ENCODE data around the gene CRYBG2.

CRYBG2 gene

DNA sequence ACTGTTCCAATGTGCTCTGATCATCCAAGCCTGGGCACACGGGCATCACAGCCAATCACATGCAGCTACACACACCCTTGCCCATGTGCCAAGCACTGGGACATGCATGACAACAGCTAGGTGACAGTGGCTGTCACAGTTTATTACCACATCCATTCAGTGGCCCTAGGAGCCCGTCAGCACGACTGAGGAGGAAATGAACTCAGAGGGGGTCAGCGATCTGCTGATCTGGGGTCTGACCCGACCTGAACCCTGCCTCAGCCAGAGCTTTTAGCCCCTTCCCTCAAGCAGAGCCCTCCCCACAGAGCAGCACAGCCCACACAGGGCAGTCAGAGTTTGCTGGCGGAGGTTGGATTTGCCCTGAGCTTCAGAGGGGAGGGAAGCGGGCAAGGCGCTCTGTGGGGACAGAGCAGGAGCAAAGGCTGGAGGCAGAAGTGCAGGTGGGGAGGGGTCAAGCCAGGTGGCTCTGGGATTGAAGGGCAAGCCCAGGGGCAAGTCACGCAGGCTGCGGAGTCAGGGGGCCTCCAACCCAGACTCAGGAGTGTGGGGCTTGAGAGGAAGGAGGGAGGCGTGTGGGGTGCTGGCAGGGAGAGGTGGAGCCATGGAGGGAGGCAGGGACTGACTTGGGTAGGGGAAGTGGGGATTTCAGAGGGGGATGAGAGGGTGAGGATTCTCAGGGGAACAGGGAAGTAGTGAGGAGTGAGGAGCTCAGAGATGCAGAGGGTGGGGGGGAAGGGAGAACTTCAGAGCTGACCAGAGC is 63.6 kb downstream of the CRYBG2 start:
- DNase-seq, result no peak

DNA sequence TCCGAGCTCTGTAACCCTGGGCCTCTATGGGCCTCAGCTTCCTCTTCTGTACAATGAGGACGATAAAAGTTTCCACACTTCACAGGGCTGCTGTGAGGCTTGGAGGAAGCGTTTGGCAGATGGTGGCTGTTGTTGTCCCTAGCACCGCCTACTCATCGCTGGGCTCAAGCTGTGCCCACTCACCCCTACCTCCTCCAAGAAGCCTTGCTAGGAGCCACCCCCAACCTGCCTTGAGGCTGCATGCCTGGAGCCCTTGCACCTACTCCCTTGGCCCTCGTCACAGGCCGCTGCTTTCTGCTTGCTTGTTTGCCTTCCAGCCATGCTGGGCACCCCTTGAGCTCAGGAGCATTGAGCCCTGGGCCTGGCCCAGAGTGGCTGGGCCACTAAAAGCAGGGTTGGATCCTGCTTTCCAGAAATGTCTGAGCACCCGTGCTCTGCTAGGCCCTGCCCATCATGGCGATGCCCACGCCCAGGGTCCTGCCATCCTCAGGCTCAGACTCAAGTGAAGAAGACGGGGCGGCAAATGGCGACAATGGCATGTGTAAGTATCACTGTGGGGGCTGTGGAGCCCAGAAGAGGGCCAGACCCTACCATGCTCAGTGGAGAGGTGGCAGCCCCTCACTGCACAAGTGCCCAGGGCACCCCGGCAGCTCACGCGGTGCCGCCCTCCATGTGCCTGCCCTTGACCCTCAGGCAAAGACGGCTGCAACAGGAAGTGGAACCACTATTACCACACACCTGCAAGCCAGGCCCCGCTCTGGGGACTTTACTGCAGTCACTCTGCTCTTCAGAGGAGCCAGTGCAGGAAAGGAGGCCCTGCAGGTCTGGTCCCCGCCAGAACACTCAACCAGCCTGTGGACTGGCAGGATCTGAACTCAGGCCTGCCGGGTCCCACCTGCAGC is 64.5 kb downstream of the CRYBG2 start:
- DNase-seq, result peak; percentile 78

DNA sequence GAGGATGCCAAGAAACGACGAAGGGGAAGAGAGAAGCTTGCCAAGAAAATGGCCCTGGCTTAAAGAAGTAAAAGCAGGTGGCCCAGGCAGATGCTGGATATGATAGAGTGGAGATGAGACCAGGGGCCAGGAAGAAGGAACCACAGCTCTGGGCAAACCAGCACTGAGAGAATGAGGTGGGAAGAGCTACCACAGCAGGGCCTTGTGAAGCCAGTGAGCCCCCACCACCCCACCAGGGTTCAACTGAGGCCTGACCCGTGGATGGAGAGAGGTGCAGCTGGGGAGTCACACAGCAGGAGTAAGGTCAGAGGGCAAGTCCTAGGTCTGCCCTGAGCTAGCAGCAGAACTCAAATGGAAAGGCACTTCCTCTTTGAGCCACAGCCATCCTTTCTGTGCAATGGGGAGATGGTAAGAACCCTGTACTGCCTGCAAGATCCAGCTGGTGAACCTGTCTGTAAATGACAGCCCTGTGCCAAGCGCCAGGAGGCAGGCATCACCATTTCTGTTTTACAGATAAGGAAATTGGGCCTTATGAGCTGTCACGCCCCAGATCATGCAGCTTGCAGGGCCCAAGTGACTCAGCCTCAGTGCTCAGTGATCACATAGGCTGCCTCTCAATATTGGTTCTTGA is 65.5 kb downstream of the CRYBG2 start:
- DNase-seq, result no peak

DNA sequence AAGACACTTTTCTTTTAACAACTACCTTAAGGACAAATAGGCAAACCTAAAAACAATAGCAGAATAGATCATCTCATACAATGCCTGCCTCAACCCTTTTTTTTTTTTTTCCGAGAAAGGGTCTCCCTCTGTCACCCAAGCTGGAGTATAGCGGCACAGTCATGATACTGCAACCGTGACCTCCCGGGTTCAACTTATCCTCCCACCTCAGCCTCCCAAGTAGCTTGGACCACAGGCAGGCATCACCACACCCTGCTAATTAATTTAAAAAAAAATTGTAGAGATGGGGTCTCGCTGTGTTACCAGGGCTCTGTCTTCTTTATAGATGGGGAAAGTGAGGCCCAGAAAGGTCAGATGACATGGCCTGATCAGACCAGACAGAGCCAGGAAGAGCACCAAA is 66.1 kb downstream of the CRYBG2 start:
- no peak for DNase-seq

DNA sequence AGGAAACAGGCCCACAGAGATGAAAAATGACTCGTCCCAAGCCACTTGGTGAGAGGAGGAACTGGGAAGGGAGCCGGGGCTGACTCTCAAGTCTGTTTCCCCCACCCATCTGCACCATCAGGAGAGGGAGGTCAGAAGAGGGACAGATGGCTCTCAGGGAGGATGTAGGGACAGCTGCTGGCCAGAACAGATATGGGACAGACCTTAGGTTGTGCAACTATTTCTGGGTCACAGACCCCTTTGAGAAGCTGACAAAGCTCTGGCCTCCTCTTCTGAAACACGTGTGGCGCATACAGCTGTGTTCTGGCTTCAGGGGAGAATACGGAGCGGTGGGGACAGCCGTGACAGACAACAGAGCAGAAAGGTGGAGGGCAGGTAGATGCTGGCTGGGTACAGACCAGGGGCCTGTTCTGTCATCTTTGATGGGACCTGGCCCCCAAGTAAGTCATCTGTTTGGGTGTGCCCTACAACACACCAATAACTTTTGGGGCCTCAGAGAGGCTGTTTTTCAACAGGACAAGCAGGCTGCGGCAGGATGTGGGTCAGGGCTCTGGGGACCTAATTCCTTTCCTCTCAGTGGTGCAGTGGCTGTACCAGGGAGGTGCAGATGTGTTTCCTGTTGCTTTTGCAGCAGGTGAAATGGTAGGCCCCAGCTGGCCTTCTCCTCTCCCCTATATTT is 66.8 kb downstream of the CRYBG2 start:
- DNase-seq, result peak; percentile 65

DNA sequence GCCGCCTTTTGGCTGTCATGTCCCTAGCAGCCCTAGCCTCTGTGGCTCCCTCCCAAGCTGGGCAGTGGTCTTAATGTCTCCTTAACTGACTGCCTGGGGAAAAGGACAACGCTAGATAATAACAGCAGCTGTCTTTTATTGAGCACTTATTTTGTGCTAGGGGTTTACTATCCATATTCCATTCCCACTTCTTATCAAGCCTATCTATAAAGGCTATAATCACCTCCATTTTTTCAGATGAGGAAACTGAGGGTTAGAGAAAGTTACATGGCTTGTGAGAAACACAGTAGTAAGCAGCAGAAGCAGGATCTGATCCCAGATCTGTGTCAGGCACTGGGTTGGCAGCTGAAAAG is 67.9 kb downstream of the CRYBG2 start:
- no peak for DNase-seq

DNA sequence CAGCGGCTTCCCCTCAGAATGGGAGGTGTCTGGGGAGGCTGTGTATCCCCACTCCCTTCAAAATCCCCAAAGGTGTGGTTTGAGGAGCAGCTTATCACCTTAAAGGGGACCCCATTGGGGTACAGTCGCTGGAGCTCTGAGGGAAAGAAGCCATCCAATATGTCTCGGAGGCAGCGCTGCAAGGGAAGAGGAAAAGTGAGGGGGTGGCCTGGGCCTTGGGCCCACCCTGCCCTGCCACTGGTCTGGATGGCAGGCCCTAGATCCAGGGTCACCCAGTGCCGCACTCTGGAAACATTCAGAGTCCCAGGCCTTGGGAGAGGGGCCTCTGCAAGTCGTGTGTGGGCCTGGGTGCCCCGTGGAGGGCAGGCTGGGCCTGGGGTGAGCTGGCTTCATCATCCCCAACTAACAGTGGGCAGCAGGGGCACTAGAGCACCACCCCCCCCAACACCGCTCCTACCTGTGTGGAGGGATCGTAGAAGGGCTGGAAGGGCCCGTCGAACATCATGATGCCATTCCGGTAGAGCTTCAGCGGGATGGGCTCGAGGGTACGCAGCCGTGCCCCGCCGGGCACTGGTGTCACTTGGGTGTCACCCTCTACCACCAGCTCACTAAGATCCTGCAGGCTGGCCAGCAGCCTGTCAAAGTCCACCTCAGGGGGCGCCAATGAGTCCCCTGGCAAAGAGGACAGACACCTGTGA is 68.4 kb downstream of the CRYBG2 start:
- no peak for DNase-seq

DNA sequence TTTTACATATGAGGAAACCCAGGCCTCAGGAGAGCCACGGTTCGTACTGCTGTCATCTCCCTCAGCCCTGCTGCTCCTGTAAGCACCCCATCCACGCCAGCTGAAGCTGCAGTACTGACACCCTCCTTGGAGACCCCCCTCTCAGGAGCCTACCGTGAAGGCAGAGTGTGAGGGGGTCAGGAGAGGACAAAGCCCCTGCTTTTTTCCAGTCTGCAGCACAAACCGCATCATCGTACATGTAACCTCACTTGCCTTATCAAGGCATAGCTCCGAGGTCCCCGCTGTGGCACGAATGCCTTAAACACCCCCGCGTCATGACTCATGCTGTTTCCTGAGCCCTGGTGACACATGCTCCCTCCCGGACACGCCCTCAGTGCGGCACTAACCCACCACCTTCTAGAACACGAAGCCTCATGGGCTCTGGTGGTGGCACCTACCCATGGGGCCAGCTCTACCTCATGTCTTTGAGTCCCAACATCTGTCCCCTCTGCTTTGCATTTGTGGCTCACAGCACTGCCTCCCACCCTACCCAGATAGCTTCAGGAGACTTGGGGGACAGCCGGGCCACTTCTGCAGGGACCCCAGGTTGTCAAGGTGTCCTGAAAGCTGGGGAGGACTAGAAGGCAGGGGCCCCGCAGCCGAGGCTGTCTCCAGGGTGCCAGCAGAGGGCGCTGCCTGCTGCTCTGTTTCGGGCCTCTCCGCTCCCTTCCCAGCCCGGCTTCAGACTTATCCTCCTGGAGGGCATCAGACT is 69.2 kb downstream of the CRYBG2 start:
- no peak for DNase-seq

DNA sequence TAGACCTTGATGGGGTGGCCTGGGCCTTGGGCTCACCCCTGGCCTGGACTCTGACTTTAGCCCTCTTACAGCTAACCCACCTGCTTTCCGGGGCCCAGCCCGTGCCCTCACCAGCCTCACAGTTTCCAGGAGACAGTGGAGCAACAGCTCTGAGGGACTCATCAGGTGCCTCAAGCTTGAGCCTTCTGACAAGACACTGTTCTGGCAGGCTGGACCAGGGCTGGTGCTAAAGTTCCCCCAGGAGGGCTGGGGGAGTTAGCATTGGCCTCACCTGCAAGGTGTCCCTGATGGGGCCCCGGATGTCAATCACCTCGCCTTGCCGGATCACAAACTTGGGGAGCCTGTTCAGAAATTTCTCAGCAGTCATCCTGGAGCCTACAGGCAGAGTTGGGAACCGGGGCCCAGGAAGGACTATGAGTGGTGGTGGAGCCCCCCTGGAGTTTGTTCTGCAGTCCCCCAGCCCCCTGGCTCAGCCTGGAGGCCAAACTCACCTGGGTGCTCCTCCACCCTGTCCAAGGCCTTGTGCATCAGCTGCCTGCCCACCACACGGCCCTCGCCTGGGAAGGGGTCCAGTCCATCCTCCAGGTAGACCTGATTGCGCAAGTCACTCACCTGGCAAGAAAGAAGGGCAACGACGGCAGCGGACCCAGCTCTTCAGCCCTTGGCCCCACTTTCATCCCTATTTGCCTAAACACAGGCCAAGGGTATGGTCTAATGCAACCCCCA is 69.9 kb downstream of the CRYBG2 start:
- DNase-seq, result no peak

DNA sequence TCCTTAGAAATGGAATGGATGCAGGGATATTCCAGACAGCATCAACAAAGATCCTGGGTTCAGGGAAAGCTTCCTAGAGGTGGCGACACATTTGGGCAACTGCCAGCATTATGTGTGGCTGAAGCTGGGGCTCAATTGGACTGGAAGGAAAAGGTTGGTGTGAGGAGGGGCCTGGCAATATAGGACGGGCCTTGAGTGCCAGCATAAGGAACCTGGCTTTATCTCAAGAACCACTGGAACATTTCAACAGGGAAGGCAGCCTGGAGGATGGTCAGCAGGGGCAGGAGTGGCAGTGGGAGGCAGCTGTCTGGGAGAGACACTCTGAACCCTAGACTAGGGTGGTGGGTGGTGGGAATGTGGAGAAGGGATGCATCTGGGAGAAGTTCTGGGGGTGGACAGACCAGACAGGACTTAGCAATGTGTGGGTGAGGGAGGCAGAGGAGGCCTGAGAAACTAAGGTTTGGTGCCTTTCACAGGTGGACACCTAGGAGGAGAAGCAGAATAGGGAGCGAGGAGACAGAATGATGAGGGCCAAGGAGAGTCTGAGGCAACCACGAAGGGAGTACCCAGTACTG is 70.6 kb downstream of the CRYBG2 start:
- DNase-seq, result no peak

DNA sequence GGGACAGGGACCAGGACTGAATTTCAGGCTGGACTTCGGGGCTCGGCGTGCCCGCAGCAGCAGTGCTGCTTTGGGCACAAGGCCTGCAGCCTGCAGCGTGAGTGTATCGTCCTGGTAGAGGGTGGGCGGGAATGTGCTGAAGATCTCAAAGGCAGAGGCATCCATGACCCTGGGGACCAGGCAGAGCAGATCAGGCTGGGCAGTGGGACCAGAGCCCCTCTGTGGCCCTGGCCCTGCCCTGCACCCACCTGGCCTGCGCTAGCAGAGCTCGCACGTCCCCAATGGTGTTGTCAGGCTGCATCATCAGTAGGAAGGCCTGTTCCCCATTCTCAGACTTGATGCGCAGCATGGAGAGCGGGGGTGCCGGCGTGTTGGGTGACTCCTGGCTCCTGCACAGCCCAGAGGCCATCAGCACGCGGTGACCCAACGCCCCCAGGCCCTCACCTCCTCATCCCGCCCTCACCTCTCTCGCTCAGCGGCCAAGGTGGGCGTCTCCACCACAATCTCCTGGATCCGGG is 71.5 kb downstream of the CRYBG2 start:
- DNase-seq, result no peak

DNA sequence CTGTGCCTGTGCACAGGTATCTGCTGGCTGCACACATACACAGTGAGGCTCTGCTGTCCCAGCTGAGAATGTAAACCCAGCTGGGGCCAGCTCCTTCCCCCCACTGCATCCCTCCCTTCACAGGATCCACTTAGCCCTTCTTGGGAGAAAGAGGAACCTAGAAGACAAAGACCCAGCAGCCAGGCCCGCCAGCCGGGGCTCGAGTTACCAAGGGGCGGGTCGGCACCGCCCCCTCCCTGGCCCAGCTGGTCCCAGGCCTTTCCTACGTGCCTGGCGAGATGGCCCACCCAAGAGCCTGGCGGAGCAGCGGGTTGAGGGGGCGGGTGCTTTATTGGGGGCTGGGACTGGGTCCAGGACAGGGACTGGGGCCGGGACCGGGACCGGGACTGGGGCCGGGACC is 72.0 kb downstream of the CRYBG2 start:
- peak; percentile 14 for DNase-seq

DNA sequence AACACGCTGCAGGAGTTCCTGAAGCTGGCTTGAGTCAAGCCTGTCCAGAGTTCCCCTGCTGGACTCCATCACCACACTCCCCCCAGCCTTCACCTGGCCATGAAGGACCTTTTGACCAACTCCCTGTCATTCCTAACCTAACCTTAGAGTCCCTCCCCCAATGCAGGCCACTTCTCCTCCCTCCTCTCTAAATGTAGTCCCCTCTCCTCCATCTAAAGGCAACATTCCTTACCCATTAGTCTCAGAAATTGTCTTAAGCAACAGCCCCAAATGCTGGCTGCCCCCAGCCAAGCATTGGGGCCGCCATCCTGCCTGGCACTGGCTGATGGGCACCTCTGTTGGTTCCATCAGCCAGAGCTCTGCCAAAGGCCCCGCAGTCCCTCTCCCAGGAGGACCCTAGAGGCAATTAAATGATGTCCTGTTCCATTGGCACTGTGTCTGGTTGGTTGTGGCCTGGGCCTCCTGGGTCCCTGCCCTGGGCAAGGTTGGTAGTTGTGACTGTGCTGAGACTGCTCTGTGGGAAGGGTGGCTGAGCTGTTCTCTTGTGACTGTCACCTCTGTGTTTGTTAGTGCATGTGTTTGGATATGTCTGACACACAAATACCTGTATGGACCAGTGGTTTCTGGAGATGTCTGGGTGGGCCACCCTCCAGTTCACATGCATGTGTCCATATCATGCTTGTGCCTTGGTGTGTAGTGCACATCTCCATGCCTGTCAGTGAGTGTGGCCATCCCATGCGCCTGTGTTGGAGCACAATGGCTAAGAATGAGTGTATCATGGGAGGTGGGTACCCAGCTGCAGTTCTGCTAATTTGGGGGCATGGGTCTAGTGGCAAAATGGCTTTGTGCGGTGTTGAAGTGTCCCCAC is 72.6 kb downstream of the CRYBG2 start:
- no peak for DNase-seq

DNA sequence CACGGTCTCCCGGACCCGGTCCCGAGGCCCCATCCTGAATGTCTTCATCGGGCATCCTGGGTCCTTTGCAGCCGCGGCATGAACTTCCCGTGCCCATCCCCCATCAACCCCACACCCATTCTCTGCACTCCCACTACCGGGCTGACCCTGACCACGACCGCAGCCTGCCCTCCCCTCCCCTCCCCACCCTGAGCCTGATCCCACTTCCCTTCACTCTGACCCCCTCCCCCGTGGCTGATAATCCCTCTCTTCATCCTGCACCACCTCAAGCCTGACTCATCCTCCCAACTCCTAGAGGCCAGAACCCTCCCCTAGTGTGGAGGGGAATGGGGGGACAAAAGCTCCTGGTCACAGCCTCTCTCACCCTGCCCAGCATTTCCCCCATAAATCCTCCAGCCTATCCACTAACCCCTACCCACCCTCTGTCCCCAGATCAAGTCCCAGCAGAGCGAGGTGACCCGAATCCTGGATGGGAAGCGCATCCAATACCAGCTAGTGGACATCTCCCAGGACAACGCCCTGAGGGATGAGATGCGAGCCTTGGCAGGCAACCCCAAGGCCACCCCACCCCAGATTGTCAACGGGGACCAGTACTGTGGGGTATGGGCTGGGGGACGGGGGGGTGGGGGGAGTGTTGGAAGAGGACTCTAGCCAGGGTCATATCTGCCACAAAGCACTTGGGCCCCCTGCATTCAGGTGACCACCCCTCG is 73.4 kb downstream of the CRYBG2 start:
- DNase-seq, result no peak

DNA sequence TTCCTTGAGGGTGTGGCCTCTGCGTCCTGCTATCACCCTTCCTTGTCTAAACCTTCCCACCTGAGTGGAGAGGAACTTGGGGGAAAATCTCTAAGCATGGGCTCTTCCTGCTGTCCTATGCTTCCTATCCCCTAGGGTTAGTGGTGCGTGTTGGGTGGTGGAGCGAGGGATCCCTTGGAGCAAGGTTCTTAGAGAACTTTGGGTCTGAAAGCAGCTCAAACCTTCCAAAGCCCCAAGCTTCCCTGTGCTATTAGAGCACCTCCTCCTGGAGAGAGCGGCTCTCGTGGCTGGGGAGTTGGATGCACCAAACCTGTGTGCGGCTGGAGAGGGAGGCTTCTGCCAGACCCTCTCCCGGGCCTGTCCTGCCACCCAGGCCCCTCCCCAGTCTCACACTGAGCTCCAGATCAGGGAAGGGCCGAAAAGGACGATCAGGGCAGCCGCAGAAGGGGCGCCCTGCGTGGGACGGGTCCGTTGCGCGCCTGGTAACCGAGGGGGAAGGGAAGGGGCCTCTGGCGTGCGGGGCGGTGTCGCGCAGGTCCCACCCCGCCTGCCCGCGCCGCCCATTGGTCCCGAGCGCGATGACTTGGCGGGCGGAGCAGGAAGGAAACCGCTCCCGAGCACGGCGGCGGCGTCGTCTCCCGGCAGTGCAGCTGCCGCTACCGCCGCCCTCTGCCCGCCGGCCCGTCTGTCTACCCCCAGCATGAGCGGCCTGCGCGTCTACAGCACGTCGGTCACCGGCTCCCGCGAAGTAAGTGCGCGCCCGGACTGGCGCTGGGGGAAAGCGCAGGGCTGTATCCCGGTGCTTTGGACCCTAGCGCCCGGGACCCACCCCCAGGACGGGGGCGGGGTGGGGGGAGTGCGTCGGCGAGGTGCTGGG is 74.2 kb downstream of the CRYBG2 start, which contains the start of gene SH3BGRL3:
Gene SH3BGRL3 (plus strand): TSS at position 631 of the 877 bp plus-strand sequence. CDS start 70 bp downstream, at position 701.
- peak; percentile 15 for DNase-seq

DNA sequence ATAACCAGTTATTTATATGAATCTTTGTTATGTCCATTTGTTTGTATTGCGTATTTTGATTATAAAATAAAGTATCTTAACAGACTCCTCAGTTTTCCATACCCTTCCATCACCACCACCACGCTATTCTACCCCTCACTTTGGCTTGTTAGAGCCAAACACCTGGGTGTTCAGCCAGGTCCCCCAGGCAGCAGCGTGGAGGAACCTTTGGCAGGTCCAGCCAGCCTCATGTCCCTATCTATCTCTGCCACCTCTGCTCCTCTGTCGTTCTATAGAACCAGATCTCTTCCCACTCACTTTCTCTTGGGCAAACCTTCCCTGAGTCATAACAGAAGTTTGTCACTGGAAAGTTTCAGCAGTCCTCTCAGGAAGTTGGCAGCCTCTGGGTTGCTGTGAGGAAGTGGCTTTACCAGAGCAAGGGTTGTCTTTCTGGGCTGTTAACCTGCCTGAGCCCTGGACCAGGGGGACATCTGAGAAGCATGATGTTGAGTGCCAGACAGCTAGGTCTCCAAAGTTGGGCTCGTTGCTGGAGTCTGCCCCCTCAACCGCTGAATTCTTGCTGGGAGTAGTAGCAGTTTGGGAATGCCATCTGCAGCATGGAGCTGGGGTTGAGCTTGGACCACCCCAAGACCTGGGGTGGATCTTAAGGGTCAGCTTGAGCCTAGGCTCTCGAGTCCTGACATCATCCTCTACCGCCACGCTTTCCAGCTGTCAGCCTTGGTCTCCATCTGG is 75.0 kb downstream of the CRYBG2 start:
- DNase-seq, result peak; percentile 69

DNA sequence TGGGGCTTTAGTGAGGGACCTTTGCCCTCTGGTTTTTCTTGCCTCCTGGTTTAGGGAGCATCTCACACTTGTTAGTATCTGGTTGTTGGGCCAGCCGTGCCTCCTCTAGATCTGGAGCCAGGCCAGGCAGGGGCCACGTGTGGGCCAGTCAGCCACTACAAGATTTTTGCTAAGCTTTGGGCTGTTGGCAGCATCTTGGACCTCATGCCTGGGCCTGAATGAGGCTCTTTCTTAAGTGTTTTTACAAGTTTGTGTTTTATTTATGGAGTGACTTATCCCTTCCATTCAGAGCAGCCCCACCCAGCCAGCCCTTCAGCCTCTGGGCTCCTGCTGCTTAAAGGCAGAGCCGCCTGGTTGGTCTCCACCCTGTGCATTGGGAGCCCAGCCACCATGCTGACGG is 75.6 kb downstream of the CRYBG2 start:
- no peak for DNase-seq
